Breast epithelium (tissue), 4 donors: ENCODE results near the gene NEUROD6. TPM values are rescaled to one million over a fixed set of nuclear protein-coding genes. Genes with fewer than 3 reads are reported as not detected.

Experiments
- DNase-seq, 2 donors: peaks; one replicate each; pipeline ENCODE4 v3.0.0-alpha.2; 2019; ENCODE audit warnings: low spot score in 2 of 2
- H3K27ac ChIP-seq, 2 donors: fragments of 200-600 bp; sonication (generic) in 1 of 2; one replicate each; pipeline ENCODE4 v1.5.1; 2016 to 2019; ENCODE audit warnings: mild to moderate bottlenecking in 1 of 2
- H3K27me3 ChIP-seq, 2 donors: fragments of 200-600 bp; sonication (generic) in 1 of 2; one replicate each; pipeline versions ENCODE4 v1.5.1 to v1.6.0; 2017 to 2019; ENCODE audit warnings: control low read depth in 1 of 2, mild to moderate bottlenecking in 1 of 2
- H3K36me3 ChIP-seq: fragments of 200-600 bp; one replicate; pipeline ENCODE4 v1.5.1; 2019
- H3K4me1 ChIP-seq, 2 donors: fragments of 200-600 bp; sonication (generic); one replicate each; pipeline ENCODE4 v1.5.1; 2016 to 2019; ENCODE audit warnings: control low read depth in 1 of 2
- H3K4me3 ChIP-seq, 3 donors: fragments of 200-600 bp; sonication (generic); 1 replicate in 2 of 3; 2 replicates in 1 of 3; pipeline ENCODE4 v1.5.1; 2016 to 2019; ENCODE audit warnings: mild to moderate bottlenecking in 3 of 3, moderate library complexity in 2 of 3
- H3K9me3 ChIP-seq, 2 donors: fragments of 200-600 bp; sonication (generic) in 1 of 2; one replicate each; pipeline ENCODE4 v1.5.1; 2016 to 2019; ENCODE audit warnings: control low read depth in 1 of 2
- POLR2A ChIP-seq: fragments of 450-650 bp; IDR thresholded peaks from one replicate; pipeline ENCODE4 v1.6.1; 2016; ENCODE audit warnings: antibody characterized with exemption, mild to moderate bottlenecking, moderate library complexity
- POLR2AphosphoS5 ChIP-seq, 3 donors: sonication (generic); formaldehyde crosslinking; IDR thresholded peaks; one replicate each; pipeline ENCODE4 v1.6.1; 2017; ENCODE audit warnings: antibody characterized with exemption in 3 of 3
- intact Hi-C: fragments of 100-400 bp; cut with DNase I; formaldehyde crosslinking; loops from one replicate; pipeline ENCODE4 v1.15.1; 2023; ENCODE audit warnings: low total_unique reads
- total RNA-seq, 3 donors: library from RNA; depleted of rRNA; stranded (reverse); fragments of >200 nt; gene quantifications; one replicate each; pipeline ENCODE4 v1.1.0, GENCODE V29; 2016
- TF ChIP-seq, protein P1 (sequence below), 3 donors: fragments of 450-650 bp; IDR thresholded peaks; one replicate each; pipeline ENCODE4 v1.5.1; 2016 to 2017; ENCODE audit warnings: antibody characterized with exemption in 3 of 3, mild to moderate bottlenecking in 3 of 3, moderate library complexity in 3 of 3

The NEUROD6 gene
- total RNA-seq, 3 donors from 2014 or later, result not detected

DNA sequence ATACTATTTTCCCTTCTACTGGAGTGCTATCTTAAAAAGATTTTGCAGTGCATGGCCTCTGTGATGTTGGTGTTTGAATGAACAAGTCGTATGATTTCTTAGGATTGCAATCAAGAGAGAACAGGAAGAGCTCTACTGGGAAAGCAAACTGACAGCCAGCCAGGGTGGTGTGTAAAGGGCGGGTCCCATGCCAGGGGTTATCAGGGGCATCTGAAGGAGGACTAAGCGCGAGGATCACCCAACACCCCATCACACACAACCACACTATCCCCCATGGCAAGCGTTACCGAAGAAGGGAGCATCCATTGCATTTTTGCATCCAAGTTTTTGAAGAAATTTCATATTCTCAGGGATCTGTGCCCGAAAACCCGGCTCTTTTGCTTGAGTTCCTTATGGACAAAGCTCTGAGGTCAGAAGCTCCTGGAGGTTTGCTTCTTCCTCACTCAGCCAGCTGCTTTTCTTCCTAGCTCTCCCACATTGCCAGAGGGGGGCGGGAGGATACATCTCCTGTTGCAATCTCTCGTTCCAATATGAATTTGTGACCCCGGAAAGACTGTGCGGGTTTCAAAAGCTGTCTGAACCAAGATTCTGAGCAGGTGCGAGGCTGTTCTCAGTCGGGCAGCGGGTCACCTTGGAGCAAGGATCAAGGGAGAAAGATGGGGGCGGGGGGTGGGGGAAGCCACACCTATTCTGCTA lies 5.2 kb downstream of the NEUROD6 start:
- Histone ChIP-seq H3K4me3 (peak overlapping the region; percentile 4 to 47 (median 21)), H3K27me3 (peaks cover 3 to 35% of the 10 kb centered on the region in 2 donors), H3K9me3 (no peaks in the 10 kb centered on the region), H3K27ac (no peak overlapping the region), H3K36me3 (no peaks in the 10 kb centered on the region), H3K4me1 (no peaks in the 10 kb centered on the region)
- intact Hi-C loops, result no loop called here
- no peak for TF ChIP-seq POLR2A
- TF ChIP-seq POLR2AphosphoS5 (IDR thresholded peaks at IDR 0.05), result no peak
- DNase-seq, result no peak

- Histone ChIP-seq H3K4me3 (no peak overlapping the region), H3K27me3 (peaks cover 3 to 27% of the 10 kb centered on the region in 2 donors), H3K27ac (no peak overlapping the region), H3K9me3 (no peaks in the 10 kb centered on the region), H3K36me3 (no peaks in the 10 kb centered on the region), H3K4me1 (no peaks in the 10 kb centered on the region)
- TF ChIP-seq, protein P1, sequence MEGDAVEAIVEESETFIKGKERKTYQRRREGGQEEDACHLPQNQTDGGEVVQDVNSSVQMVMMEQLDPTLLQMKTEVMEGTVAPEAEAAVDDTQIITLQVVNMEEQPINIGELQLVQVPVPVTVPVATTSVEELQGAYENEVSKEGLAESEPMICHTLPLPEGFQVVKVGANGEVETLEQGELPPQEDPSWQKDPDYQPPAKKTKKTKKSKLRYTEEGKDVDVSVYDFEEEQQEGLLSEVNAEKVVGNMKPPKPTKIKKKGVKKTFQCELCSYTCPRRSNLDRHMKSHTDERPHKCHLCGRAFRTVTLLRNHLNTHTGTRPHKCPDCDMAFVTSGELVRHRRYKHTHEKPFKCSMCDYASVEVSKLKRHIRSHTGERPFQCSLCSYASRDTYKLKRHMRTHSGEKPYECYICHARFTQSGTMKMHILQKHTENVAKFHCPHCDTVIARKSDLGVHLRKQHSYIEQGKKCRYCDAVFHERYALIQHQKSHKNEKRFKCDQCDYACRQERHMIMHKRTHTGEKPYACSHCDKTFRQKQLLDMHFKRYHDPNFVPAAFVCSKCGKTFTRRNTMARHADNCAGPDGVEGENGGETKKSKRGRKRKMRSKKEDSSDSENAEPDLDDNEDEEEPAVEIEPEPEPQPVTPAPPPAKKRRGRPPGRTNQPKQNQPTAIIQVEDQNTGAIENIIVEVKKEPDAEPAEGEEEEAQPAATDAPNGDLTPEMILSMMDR (IDR thresholded peaks at IDR 0.05), result no peak
- TF ChIP-seq POLR2AphosphoS5 (IDR thresholded peaks at IDR 0.05) (no peak), POLR2A (no peak)
- intact Hi-C loops, result no loop called here
- no peak for DNase-seq
Observed at GRCh38 chr7:31333291-31333690, 7.2 kb downstream of the NEUROD6 start.

DNA sequence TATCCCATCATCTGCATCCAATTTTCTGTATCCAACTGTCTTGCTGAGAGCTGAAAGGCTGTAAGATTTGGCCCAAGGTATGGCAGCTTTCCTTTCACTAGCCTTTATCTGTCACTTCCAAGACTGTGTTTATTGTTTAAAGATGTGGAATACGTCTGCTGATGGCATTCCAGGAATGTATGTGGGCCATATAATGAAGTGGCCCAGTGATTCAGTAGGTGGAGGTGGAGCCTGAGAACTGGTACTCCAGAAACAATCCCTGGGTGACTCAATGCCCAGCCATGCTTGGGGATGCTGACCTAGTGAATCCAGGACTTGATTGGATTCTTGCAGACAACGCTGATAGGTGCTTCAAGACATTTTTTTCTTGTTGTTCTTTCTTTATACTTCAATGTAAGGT lies 13.5 kb downstream of the NEUROD6 start:
- Histone ChIP-seq H3K4me3 (no peak overlapping the region), H3K27me3 (no peaks in the 10 kb centered on the region), H3K27ac (no peak overlapping the region), H3K9me3 (no peaks in the 10 kb centered on the region), H3K36me3 (no peaks in the 10 kb centered on the region), H3K4me1 (no peaks in the 10 kb centered on the region)
- no peak for DNase-seq
- intact Hi-C loops, result no loop called here
- TF ChIP-seq, protein P1 (IDR thresholded peaks at IDR 0.05), result no peak
- TF ChIP-seq POLR2AphosphoS5 (IDR thresholded peaks at IDR 0.05) (no peak), POLR2A (no peak)

GRCh38 chr7:31326416-31326815 lies 14.1 kb downstream of the NEUROD6 start:
- intact Hi-C loops, result no loop called here
- H3K27ac ChIP-seq, result no peak overlapping the region
- H3K27me3 ChIP-seq, result no peaks in the 10 kb centered on the region
- H3K4me3 ChIP-seq, result no peak overlapping the region
- H3K4me1 ChIP-seq, result no peaks in the 10 kb centered on the region
- DNase-seq, result no peak
- H3K36me3 ChIP-seq, result no peaks in the 10 kb centered on the region
- TF ChIP-seq POLR2AphosphoS5 (IDR thresholded peaks at IDR 0.05) (no peak), POLR2A (no peak)
- TF ChIP-seq, protein P1 (IDR thresholded peaks at IDR 0.05), result no peak
- no peaks in the 10 kb centered on the region for H3K9me3 ChIP-seq

DNA sequence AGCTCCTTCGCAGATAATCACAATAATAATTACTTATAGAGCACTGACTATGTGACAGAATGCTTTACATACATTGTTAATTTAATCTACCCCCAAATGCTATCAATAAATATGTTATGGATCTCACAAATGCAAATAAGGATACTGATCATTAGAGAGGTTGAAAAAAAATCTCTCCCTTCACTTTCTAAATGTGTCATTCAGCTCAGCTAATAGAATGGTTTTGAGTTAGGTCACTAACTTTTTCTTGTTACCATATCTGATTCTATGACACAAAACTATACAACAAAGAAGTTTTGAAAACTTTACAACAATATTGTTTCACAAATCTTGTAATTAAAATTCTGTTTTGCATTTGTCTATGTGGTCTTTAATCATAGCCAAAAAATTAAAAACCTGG lies 17.4 kb downstream of the NEUROD6 start:
- Histone ChIP-seq H3K36me3 (no peaks in the 10 kb centered on the region), H3K9me3 (no peaks in the 10 kb centered on the region), H3K27ac (no peak overlapping the region), H3K4me3 (no peak overlapping the region), H3K27me3 (peaks cover 0 to 4% of the 10 kb centered on the region in 2 donors), H3K4me1 (no peaks in the 10 kb centered on the region)
- intact Hi-C loops, result no loop called here
- TF ChIP-seq, protein P1 (IDR thresholded peaks at IDR 0.05), result no peak
- TF ChIP-seq POLR2A, result no peak
- TF ChIP-seq POLR2AphosphoS5 (IDR thresholded peaks at IDR 0.05), result no peak
- no peak for DNase-seq
